Liver (tissue), 9 donors: Measurements from ENCODE around the gene CLEC4C. TPM values are rescaled to one million over a fixed set of nuclear protein-coding genes. Genes with fewer than 3 reads are reported as not detected.
"Not testable (repeated sequence)": the region's sequence is repeated elsewhere in the genome, so short reads cannot be mapped to it uniquely, and the experiment has no call there.

Experiments
- DNase-seq: peaks from one replicate; pipeline ENCODE4 v3.0.0-alpha.2; 2017; ENCODE audit warnings: low spot score
- H3K27ac ChIP-seq, 2 donors: one replicate each; pipeline ENCODE4 v1.7.0; 2013; ENCODE audit warnings: inconsistent platforms in 2 of 2, low read length in 2 of 2, control low read depth in 1 of 2, low read depth in 1 of 2, mild to moderate bottlenecking in 1 of 2
- H3K27me3 ChIP-seq, 4 donors: one replicate each; pipeline versions ENCODE4 v1.6.1 to v1.7.0; 2013; ENCODE audit warnings: low read length in 3 of 4, inconsistent platforms in 1 of 4, mild to moderate bottlenecking in 1 of 4, moderate library complexity in 1 of 4; ENCODE audit not compliant: control insufficient read depth in 4 of 4, insufficient read depth in 4 of 4
- H3K36me3 ChIP-seq, 4 donors: one replicate each; pipeline versions ENCODE4 v1.6.1 to v1.7.0; 2013; ENCODE audit warnings: low read length in 3 of 4, mild to moderate bottlenecking in 3 of 4, low read depth in 1 of 4, moderate library complexity in 1 of 4; ENCODE audit not compliant: control insufficient read depth in 4 of 4, insufficient read depth in 3 of 4
- H3K4me1 ChIP-seq, 4 donors: one replicate each; pipeline versions ENCODE4 v1.6.1 to v1.7.0; 2013; ENCODE audit warnings: low read length in 3 of 4, mild to moderate bottlenecking in 3 of 4, moderate library complexity in 1 of 4; ENCODE audit not compliant: control insufficient read depth in 4 of 4, insufficient read depth in 4 of 4
- H3K4me3 ChIP-seq, 3 donors: one replicate each; pipeline versions ENCODE4 v1.6.1 to v1.7.0; 2013; ENCODE audit warnings: low read length in 3 of 3, control low read depth in 1 of 3, low read depth in 1 of 3, mild to moderate bottlenecking in 1 of 3
- H3K9ac ChIP-seq, 2 donors: one replicate each; pipeline ENCODE4 v1.7.0; 2013; ENCODE audit warnings: low read length in 2 of 2, mild to moderate bottlenecking in 2 of 2, moderate library complexity in 2 of 2, control low read depth in 1 of 2, low read depth in 1 of 2
- H3K9me3 ChIP-seq, 4 donors: one replicate each; pipeline versions ENCODE4 v1.6.1 to v1.7.0; 2013; ENCODE audit warnings: low read length in 3 of 4; ENCODE audit not compliant: control insufficient read depth in 4 of 4
- CTCF ChIP-seq: fragments of 150-350 bp; IDR thresholded peaks from 2 replicates; pipeline ENCODE4 v1.5.1; 2017; ENCODE audit warnings: improper control_type of control experiment, low read depth, low read length; ENCODE audit not compliant: missing input control
- EGR1 ChIP-seq, 2 donors: IDR thresholded peaks; 2 replicates each; pipeline ENCODE4 v1.6.1; 2016 to 2018; ENCODE audit warnings: antibody characterized with exemption in 2 of 2, low read depth in 2 of 2
- FOXA1 ChIP-seq: IDR thresholded peaks from 2 replicates; pipeline ENCODE4 v1.6.1; 2016; ENCODE audit warnings: antibody characterized with exemption
- FOXA2 ChIP-seq: IDR thresholded peaks from 2 replicates; pipeline ENCODE4 v1.6.1; 2016; ENCODE audit warnings: antibody characterized with exemption
- GABPA ChIP-seq, 2 donors: IDR thresholded peaks in 1 of 2; conservative IDR thresholded peaks in 1 of 2; 2 replicates each; pipeline ENCODE4 v1.6.1; 2016; ENCODE audit warnings: antibody characterized with exemption in 2 of 2, mild to moderate bottlenecking in 1 of 2, moderate library complexity in 1 of 2
- HNF4A ChIP-seq, 2 donors: conservative IDR thresholded peaks; 2 replicates each; pipeline ENCODE4 v1.6.1; 2016; ENCODE audit warnings: antibody characterized with exemption in 2 of 2, mild to moderate bottlenecking in 2 of 2
- HNF4G ChIP-seq: IDR thresholded peaks from 2 replicates; pipeline ENCODE4 v1.6.1; 2016; ENCODE audit warnings: antibody characterized with exemption
- JUND ChIP-seq, 2 donors: IDR thresholded peaks; 2 replicates each; pipeline ENCODE4 v1.6.1; 2016; ENCODE audit warnings: antibody characterized with exemption in 2 of 2
- MAX ChIP-seq: IDR thresholded peaks from 2 replicates; pipeline ENCODE4 v1.6.1; 2016; ENCODE audit warnings: antibody characterized with exemption
- NR2F2 ChIP-seq: IDR thresholded peaks from 2 replicates; pipeline ENCODE4 v1.6.1; 2016; ENCODE audit warnings: antibody characterized with exemption
- RAD21 ChIP-seq, 2 donors: IDR thresholded peaks; 2 replicates each; pipeline ENCODE4 v1.6.1; 2016; ENCODE audit warnings: antibody characterized with exemption in 2 of 2, mild to moderate bottlenecking in 2 of 2
- REST ChIP-seq: IDR thresholded peaks from 2 replicates; pipeline ENCODE4 v1.6.1; 2016; ENCODE audit warnings: antibody characterized with exemption, mild to moderate bottlenecking
- RXRA ChIP-seq, 2 donors: IDR thresholded peaks; 2 replicates each; pipeline ENCODE4 v1.6.1; 2017 to 2018; ENCODE audit warnings: antibody characterized with exemption in 2 of 2, mild to moderate bottlenecking in 1 of 2
- SP1 ChIP-seq: IDR thresholded peaks from 2 replicates; pipeline ENCODE4 v1.6.1; 2018; ENCODE audit warnings: antibody characterized with exemption, mild to moderate bottlenecking
- TAF1 ChIP-seq: conservative IDR thresholded peaks from 2 replicates; pipeline ENCODE4 v1.6.1; 2016; ENCODE audit warnings: antibody characterized with exemption, mild to moderate bottlenecking
- YY1 ChIP-seq: IDR thresholded peaks from 2 replicates; pipeline ENCODE4 v1.6.1; 2016; ENCODE audit warnings: antibody characterized with exemption, mild to moderate bottlenecking
- ZBTB33 ChIP-seq: IDR thresholded peaks from 2 replicates; pipeline ENCODE4 v1.6.1; 2016; ENCODE audit warnings: antibody characterized with exemption
- WGBS: extraction: QIAGEN DNeasy Blood & Tissue Kit; methylation state at CpG from one replicate; pipeline ENCODE4 v1.1.7; 2013; 5-methylcytosine and 5-hydroxymethylcytosine counted together
- polyA plus RNA-seq, 2 donors: library from polyadenylated mRNA; stranded (reverse) in 1 of 2; unstranded in 1 of 2; fragments of 200-250 nt in 1 of 2; fragments of >200 nt in 1 of 2; fragmentation: Nextera tagmentation in 1 of 2; extraction: Ambion mirVana in 1 of 2; gene quantifications; one replicate each; pipeline versions ENCODE4 v1.2.1 to v1.2.3, GENCODE V29; 2013 to 2015
- total RNA-seq, 2 donors: library from RNA; depleted of rRNA; stranded (reverse); fragments of >200 nt; gene quantifications; one replicate each; pipeline ENCODE4 v1.2.3, GENCODE V29; 2014
- TF ChIP-seq, protein P1 (sequence below): IDR thresholded peaks from 2 replicates; pipeline ENCODE4 v1.6.1; 2016; ENCODE audit warnings: antibody characterized with exemption
- donor health status: healthy.
- donor health status: healthy.
- donor health status: healthy.
- donor health status: healthy.
- donor health status: healthy.

Gene CLEC4C
- total and polyA plus RNA-seq, 4 donors, result 0.33 TPM; not detected in 3

DNA sequence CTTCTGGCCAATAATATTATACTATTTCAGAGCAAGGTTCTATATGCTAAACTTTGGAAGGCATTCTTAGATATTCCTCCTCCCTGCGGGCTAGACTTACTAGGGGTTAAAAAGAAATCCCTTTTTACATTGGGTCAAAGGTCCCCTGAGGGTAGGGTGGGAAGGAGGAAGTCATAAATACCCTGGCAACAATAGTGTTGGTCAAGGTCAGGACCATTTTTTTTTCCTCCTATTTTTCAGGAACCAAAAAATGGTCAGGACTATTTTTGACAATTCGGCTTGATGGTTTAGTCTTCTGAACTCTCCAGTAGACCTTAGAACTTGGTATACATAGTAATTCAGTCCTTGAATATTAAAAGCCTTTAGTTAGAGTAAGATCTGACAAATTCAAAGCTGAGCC, 37.5 kb upstream of the CLEC4C start (continued):
- TF ChIP-seq REST (no peak), EGR1 (IDR thresholded peaks at IDR 0.05; ENCODE audit: low read depth in 2 of 2) (no peak)

DNA sequence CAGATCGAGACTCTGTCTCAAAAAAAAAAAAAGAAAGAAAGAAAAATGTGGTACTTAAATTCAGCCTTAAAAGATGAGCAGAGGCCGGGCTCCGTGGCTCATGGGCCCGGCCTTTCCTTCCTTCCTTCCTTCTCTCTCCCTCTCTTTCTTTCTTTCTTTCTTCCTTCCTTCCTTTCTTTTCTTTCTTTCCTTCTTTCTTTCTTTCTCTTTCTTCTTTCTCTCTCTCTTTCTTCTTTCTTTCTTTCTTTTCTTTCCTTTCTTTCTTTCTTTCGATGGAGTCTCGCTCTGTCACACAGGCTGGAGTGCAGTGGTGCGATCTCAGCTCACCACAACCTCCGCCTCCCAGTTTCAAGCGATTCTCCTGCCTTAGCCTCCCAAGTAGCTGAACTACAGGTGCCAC, 36.3 kb upstream of the CLEC4C start:
- H3K27ac ChIP-seq, H3K36me3 ChIP-seq, H3K9me3 ChIP-seq, H3K27me3 ChIP-seq, H3K4me1 ChIP-seq, H3K9ac ChIP-seq, H3K4me3 ChIP-seq, DNase-seq: not testable (repeated sequence)
- 86% methylated on average over 9 of the region's 9 CpGs for WGBS

DNA sequence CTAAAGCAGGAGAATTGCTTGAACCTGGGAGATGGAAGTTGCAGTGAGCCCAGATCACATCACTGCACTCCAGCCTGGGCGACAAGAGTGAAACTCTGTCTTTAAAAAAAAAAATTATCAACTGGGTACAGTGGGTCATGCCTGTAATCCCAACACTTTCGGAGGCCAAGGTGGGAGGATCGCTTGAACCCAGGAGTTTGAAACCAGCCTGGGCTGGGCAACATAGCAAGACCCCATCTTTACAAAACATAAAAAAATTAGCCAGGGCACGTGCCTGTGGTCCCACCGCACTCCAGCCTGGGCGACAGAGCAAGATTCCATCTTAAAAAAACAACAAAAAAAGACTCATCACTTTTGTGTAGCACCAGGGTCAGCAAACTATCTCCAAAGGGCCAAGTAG, 34.9 kb upstream of the CLEC4C start:
- Histone ChIP-seq H3K27ac (no peak overlapping the region), H3K4me1 (no peaks in the 10 kb centered on the region), H3K27me3 (no peaks in the 10 kb centered on the region), H3K9me3 (no peaks in the 10 kb centered on the region), H3K4me3 (no peak overlapping the region), H3K9ac (no peak overlapping the region), H3K36me3 (no peaks in the 10 kb centered on the region)
- WGBS, result 95% methylated on average over 6 of the region's 6 CpGs
- DNase-seq, result no peak
- TF ChIP-seq EGR1 (IDR thresholded peaks at IDR 0.05; ENCODE audit: low read depth in 2 of 2) (no peak), FOXA2 (no peak), REST (no peak), ZBTB33 (no peak), FOXA1 (no peak), GABPA (IDR thresholded peaks at IDR 0.05 in 1 of 2, conservative IDR thresholded peaks at IDR 0.05 in 1 of 2) (no peak), YY1 (no peak), NR2F2 (no peak), TAF1 (no peak), CTCF (no peak), JUND (IDR thresholded peaks at IDR 0.05) (no peak), RXRA (IDR thresholded peaks at IDR 0.05) (no peak), MAX (no peak), RAD21 (IDR thresholded peaks at IDR 0.05) (no peak), SP1 (no peak), HNF4G (no peak), HNF4A (conservative IDR thresholded peaks at IDR 0.05) (no peak)
- TF ChIP-seq, protein P1, sequence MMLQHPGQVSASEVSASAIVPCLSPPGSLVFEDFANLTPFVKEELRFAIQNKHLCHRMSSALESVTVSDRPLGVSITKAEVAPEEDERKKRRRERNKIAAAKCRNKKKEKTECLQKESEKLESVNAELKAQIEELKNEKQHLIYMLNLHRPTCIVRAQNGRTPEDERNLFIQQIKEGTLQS, result no peak
